GM06990 (cell line): ENCODE measurements around the gene CHCHD6.

Source experiments
- DNase-seq: peaks from one replicate; pipeline ENCODE4 v3.0.0-alpha.2; 2011; ENCODE audit not compliant: insufficient read length; ENCODE audit errors: extremely low read depth
- H3K27me3 ChIP-seq: replicated peaks from 2 replicates; pipeline ENCODE4 v1.6.0; 2011; ENCODE audit warnings: low read length; ENCODE audit not compliant: control insufficient read depth, insufficient read depth
- H3K36me3 ChIP-seq: 2 replicates; pipeline ENCODE4 v1.5.1; 2011; ENCODE audit warnings: low read length; ENCODE audit not compliant: control insufficient read depth, insufficient read depth
- H3K4me3 ChIP-seq: replicated peaks from 2 replicates; pipeline ENCODE4 v1.5.1; 2011; ENCODE audit warnings: low read depth, mild to moderate bottlenecking, control low read depth, low read length
- TF ChIP-seq, protein P1 (sequence below): IDR thresholded peaks from 2 replicates; pipeline ENCODE4 v1.5.1; 2011; ENCODE audit warnings: low read length, control low read depth, mild to moderate bottlenecking, inconsistent platforms; ENCODE audit not compliant: insufficient read depth, poor library complexity, severe bottlenecking

CHCHD6 gene

GRCh38 chr3:126692858-126693257 is 11.2 kb upstream of the CHCHD6 start:
- TF ChIP-seq, protein P1, sequence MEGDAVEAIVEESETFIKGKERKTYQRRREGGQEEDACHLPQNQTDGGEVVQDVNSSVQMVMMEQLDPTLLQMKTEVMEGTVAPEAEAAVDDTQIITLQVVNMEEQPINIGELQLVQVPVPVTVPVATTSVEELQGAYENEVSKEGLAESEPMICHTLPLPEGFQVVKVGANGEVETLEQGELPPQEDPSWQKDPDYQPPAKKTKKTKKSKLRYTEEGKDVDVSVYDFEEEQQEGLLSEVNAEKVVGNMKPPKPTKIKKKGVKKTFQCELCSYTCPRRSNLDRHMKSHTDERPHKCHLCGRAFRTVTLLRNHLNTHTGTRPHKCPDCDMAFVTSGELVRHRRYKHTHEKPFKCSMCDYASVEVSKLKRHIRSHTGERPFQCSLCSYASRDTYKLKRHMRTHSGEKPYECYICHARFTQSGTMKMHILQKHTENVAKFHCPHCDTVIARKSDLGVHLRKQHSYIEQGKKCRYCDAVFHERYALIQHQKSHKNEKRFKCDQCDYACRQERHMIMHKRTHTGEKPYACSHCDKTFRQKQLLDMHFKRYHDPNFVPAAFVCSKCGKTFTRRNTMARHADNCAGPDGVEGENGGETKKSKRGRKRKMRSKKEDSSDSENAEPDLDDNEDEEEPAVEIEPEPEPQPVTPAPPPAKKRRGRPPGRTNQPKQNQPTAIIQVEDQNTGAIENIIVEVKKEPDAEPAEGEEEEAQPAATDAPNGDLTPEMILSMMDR: no peak
- Histone ChIP-seq H3K36me3 (no peaks in the 10 kb centered on the region), H3K27me3 (no peaks in the 10 kb centered on the region; the same call in 1 of the 2 replicates), H3K4me3 (no peak overlapping the region)
- DNase-seq: no peak

DNA sequence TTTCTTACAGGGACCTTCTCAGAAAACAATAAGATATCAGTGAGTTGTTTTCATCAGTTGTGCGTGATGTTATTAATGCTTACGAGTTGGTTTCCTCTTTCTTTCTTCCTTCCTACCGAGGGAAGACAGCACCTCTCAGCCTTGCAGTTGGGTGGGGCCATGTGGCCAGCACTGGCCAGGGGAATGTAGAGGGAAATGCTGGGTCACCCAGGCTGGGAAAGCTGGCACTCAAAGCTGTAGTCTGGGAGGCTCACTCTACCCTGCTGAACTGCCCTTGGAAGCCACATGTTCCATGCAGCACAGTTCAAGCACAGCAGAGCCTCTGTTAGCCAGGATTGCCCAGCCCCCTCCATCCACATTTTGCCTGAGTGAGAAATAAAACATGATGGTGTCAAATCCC is 10.1 kb upstream of the CHCHD6 start:
- no peak for DNase-seq
- Histone ChIP-seq H3K4me3 (no peak overlapping the region), H3K27me3 (no peaks in the 10 kb centered on the region; the same call in 1 of the 2 replicates), H3K36me3 (no peaks in the 10 kb centered on the region)
- TF ChIP-seq, protein P1: no peak

DNA sequence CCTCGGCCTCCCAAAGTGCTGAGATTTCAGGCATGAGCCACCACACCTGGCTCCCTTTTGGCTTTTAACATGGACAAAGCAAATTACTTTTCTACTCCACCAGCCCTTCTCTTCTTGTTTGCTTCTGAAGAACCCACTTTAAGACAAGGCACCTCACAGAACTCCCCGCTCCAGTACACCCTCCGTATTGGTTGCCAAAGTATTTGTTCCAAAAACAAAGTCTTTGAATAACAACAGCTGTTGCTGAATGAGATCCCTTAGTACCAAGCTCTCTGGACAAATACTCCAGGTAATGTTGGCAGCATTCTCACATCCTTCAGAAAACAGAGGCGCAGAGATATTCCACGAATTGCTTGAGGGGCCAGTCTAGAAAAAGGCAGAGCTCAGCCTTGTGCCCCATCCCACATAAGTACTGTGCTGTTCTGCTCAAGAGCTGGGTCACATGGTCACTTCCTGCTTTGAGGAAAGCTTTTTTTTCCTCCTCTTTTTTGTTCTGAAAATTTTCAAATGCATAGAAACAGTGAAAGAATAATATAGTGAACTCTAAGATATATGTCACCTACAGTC is 7.3 kb upstream of the CHCHD6 start:
- Histone ChIP-seq H3K27me3 (no peaks in the 10 kb centered on the region; the same call in 1 of the 2 replicates), H3K4me3 (no peak overlapping the region), H3K36me3 (no peaks in the 10 kb centered on the region)
- TF ChIP-seq, protein P1: no peak
- DNase-seq: no peak

DNA sequence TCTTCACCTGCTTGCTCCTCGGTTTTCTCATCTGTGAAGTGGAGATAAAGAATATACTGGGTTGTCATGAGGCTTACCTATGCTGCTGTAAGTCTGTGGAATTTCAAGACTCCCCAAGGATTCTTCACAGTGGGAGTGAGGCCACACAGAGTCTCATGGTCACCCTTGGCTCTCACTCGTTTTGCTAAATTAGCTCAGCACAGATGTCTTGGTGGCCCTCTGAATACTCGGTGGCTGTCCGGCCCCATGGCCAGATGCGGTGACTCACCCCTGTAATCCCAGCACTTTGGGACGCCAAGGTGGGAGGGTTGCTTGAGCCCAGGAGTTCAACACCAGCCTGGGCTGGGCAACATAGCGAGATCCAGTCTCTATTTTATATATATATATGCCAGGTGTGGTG is 5.0 kb upstream of the CHCHD6 start:
- TF ChIP-seq, protein P1: no peak
- Histone ChIP-seq H3K4me3 (no peak overlapping the region), H3K27me3 (no peaks in the 10 kb centered on the region; the same call in 1 of the 2 replicates), H3K36me3 (no peaks in the 10 kb centered on the region)
- no peak for DNase-seq

GRCh38 chr3:126704494-126705214 is 614 bp downstream of the CHCHD6 start:
- peak overlapping the region; percentile 83 for H3K4me3 ChIP-seq
- no peaks in the 10 kb centered on the region for H3K36me3 ChIP-seq
- no peak for DNase-seq
- TF ChIP-seq, protein P1: no peak
- H3K27me3 ChIP-seq: no peaks in the 10 kb centered on the region
